GM19455 (cell line): ENCODE measurements around the gene AKR1C1.
"Not testable (repeated sequence)": the region's sequence is repeated elsewhere in the genome, so short reads cannot be mapped to it uniquely, and the experiment has no call there.

Experiments used
- ATAC-seq: cut with Tn5 transposase; IDR thresholded peaks from one replicate; pipeline ENCODE4 v1.9.1; 2021; ENCODE audit not compliant: unreplicated experiment

The AKR1C1 gene

GRCh38 chr10:4962876-4963814 lies at the start of gene AKR1C1:
AKR1C1 (plus strand) TSS chr10:4963415; CDS start chr10:4963445, 30 bp downstream.
- ATAC-seq, result not testable (repeated sequence)

GRCh38 chr10:4914213-4914850 lies 48.9 kb upstream of the AKR1C1 start:
- ATAC-seq, result no peak

GRCh38 chr10:4916086-4916716 lies 47.0 kb upstream of the AKR1C1 start:
- no peak for ATAC-seq

GRCh38 chr10:4918236-4918635 lies 45.0 kb upstream of the AKR1C1 start:
- no peak for ATAC-seq

- not testable (repeated sequence) for ATAC-seq
Observed at GRCh38 chr10:4924482-4924881, 38.7 kb upstream of the AKR1C1 start.

GRCh38 chr10:4926400-4926799 lies 36.8 kb upstream of the AKR1C1 start:
- no peak for ATAC-seq

- ATAC-seq, result no peak
Observed at GRCh38 chr10:4931587-4931986, 31.6 kb upstream of the AKR1C1 start.

- no peak for ATAC-seq
Observed at GRCh38 chr10:4934391-4934987, 28.7 kb upstream of the AKR1C1 start.

- ATAC-seq, result no peak
Observed at GRCh38 chr10:4937346-4937745, 25.9 kb upstream of the AKR1C1 start.

- ATAC-seq, result no peak
Observed at GRCh38 chr10:4939224-4940072, 23.8 kb upstream of the AKR1C1 start.

GRCh38 chr10:4940073-4940428 lies 23.2 kb upstream of the AKR1C1 start:
- not testable (repeated sequence) for ATAC-seq

- not testable (repeated sequence) for ATAC-seq
Observed at GRCh38 chr10:4940909-4941308, 22.3 kb upstream of the AKR1C1 start.

GRCh38 chr10:4941540-4942330 lies 21.5 kb upstream of the AKR1C1 start:
- ATAC-seq, result no peak

- not testable (repeated sequence) for ATAC-seq
Observed at GRCh38 chr10:4942931-4943330, 20.3 kb upstream of the AKR1C1 start.

GRCh38 chr10:4943416-4943815 lies 19.8 kb upstream of the AKR1C1 start:
- not testable (repeated sequence) for ATAC-seq

- ATAC-seq, result no peak
Observed at GRCh38 chr10:4943821-4944220, 19.4 kb upstream of the AKR1C1 start.

- no peak for ATAC-seq
Observed at GRCh38 chr10:4944841-4945240, 18.4 kb upstream of the AKR1C1 start.

GRCh38 chr10:4945766-4946717 lies 17.2 kb upstream of the AKR1C1 start:
- no peak for ATAC-seq
